Measurements from ENCODE around the gene NCOA6.

- TF ChIP-seq GATA3 (IDR thresholded peaks at IDR 0.05; ENCODE audit: low read depth, low read length) (no peak), GATA2 (IDR thresholded peaks at IDR 0.05; ENCODE audit: low read depth, low read length) (no peak)
Measured at GRCh38 chr20:34744847-34745246, 80.6 kb downstream of the NCOA6 start.
